Stimulated activated naive CD8-positive, alpha-beta T cell treated with anti-CD3 and anti-CD28 coated beads, Interleukin-15, Interleukin-2, amounts not matched to agents 100 ng/mL and 50 ng/mL, for 24 hours (primary cell): Measurements from ENCODE around the gene MGMT.

Source experiments
- H3K27ac Mint-ChIP-seq: one replicate; pipeline ENCODE4 v1.8.0; 2021; ENCODE audit warnings: mild to moderate bottlenecking, mixed read lengths
- H3K27me3 Mint-ChIP-seq: one replicate; pipeline ENCODE4 v1.8.0; 2021; ENCODE audit warnings: mixed read lengths
- H3K36me3 Mint-ChIP-seq: one replicate; pipeline ENCODE4 v1.8.0; 2021; ENCODE audit warnings: low read depth, mixed read lengths
- H3K4me1 Mint-ChIP-seq: one replicate; pipeline ENCODE4 v1.8.0; 2021; ENCODE audit warnings: low read depth, mixed read lengths
- H3K4me3 Mint-ChIP-seq: one replicate; pipeline ENCODE4 v1.8.0; 2021; ENCODE audit warnings: mild to moderate bottlenecking, mixed read lengths
- H3K9me3 Mint-ChIP-seq: one replicate; pipeline ENCODE4 v1.8.0; 2021; ENCODE audit warnings: mixed read lengths

The MGMT gene

GRCh38 chr10:129744134-129745111 lies 277.4 kb downstream of the MGMT start:
- H3K4me3 Mint-ChIP-seq: no peak overlapping the region
- H3K27me3 Mint-ChIP-seq: no peaks in the 10 kb centered on the region
- peaks cover 62% of the 10 kb centered on the region for H3K36me3 Mint-ChIP-seq
- peaks cover under 1% of the 10 kb centered on the region for H3K4me1 Mint-ChIP-seq
- no peak overlapping the region for H3K27ac Mint-ChIP-seq
- H3K9me3 Mint-ChIP-seq: peaks cover 33% of the 10 kb centered on the region

GRCh38 chr10:129745186-129745750 lies 278.2 kb downstream of the MGMT start:
- Mint-ChIP-seq H3K27me3 (no peaks in the 10 kb centered on the region), H3K9me3 (peaks cover 29% of the 10 kb centered on the region), H3K27ac (no peak overlapping the region), H3K4me1 (no peaks in the 10 kb centered on the region), H3K36me3 (peaks cover 59% of the 10 kb centered on the region), H3K4me3 (no peak overlapping the region)

GRCh38 chr10:129754211-129755050 lies 287.4 kb downstream of the MGMT start:
- Mint-ChIP-seq H3K27ac (no peak overlapping the region), H3K9me3 (peaks cover 38% of the 10 kb centered on the region), H3K4me1 (peaks cover 15% of the 10 kb centered on the region), H3K4me3 (no peak overlapping the region), H3K36me3 (peaks cover 49% of the 10 kb centered on the region), H3K27me3 (no peaks in the 10 kb centered on the region)

- Mint-ChIP-seq H3K4me3 (no peak overlapping the region), H3K9me3 (peaks cover 35% of the 10 kb centered on the region), H3K27ac (no peak overlapping the region), H3K27me3 (no peaks in the 10 kb centered on the region), H3K36me3 (peaks cover 51% of the 10 kb centered on the region), H3K4me1 (peaks cover 15% of the 10 kb centered on the region)
Measured at GRCh38 chr10:129755158-129755591, 288.1 kb downstream of the MGMT start.

GRCh38 chr10:129755621-129756020 lies 288.6 kb downstream of the MGMT start:
- H3K4me1 Mint-ChIP-seq: peaks cover 15% of the 10 kb centered on the region
- peaks cover 52% of the 10 kb centered on the region for H3K36me3 Mint-ChIP-seq
- no peak overlapping the region for H3K27ac Mint-ChIP-seq
- peaks cover 30% of the 10 kb centered on the region for H3K9me3 Mint-ChIP-seq
- H3K27me3 Mint-ChIP-seq: no peaks in the 10 kb centered on the region
- H3K4me3 Mint-ChIP-seq: no peak overlapping the region

- Mint-ChIP-seq H3K4me3 (no peak overlapping the region), H3K27me3 (no peaks in the 10 kb centered on the region), H3K9me3 (peaks cover 18% of the 10 kb centered on the region), H3K27ac (peak overlapping the region; percentile 45), H3K4me1 (peaks cover 15% of the 10 kb centered on the region), H3K36me3 (peaks cover 48% of the 10 kb centered on the region)
Measured at GRCh38 chr10:129756912-129757901, 290.2 kb downstream of the MGMT start.

GRCh38 chr10:129758207-129759021 lies 291.4 kb downstream of the MGMT start:
- Mint-ChIP-seq H3K4me1 (peaks cover 15% of the 10 kb centered on the region), H3K4me3 (no peak overlapping the region), H3K27me3 (no peaks in the 10 kb centered on the region), H3K36me3 (peaks cover 43% of the 10 kb centered on the region), H3K9me3 (peaks cover 7% of the 10 kb centered on the region), H3K27ac (no peak overlapping the region)

GRCh38 chr10:129759214-129760002 lies 292.4 kb downstream of the MGMT start:
- Mint-ChIP-seq H3K27ac (no peak overlapping the region), H3K36me3 (peaks cover 34% of the 10 kb centered on the region), H3K4me3 (no peak overlapping the region), H3K4me1 (peaks cover 15% of the 10 kb centered on the region), H3K9me3 (no peaks in the 10 kb centered on the region), H3K27me3 (no peaks in the 10 kb centered on the region)

- H3K36me3 Mint-ChIP-seq: peaks cover 34% of the 10 kb centered on the region
- no peak overlapping the region for H3K27ac Mint-ChIP-seq
- H3K9me3 Mint-ChIP-seq: no peaks in the 10 kb centered on the region
- H3K27me3 Mint-ChIP-seq: no peaks in the 10 kb centered on the region
- peaks cover 15% of the 10 kb centered on the region for H3K4me1 Mint-ChIP-seq
- H3K4me3 Mint-ChIP-seq: no peak overlapping the region
Measured at GRCh38 chr10:129760003-129760315, 292.9 kb downstream of the MGMT start.

GRCh38 chr10:129760416-129760815 lies 293.4 kb downstream of the MGMT start:
- Mint-ChIP-seq H3K9me3 (no peaks in the 10 kb centered on the region), H3K4me3 (no peak overlapping the region), H3K4me1 (peaks cover 15% of the 10 kb centered on the region), H3K27me3 (no peaks in the 10 kb centered on the region), H3K27ac (no peak overlapping the region), H3K36me3 (peaks cover 34% of the 10 kb centered on the region)

GRCh38 chr10:129761197-129761972 lies 294.3 kb downstream of the MGMT start:
- Mint-ChIP-seq H3K27me3 (no peaks in the 10 kb centered on the region), H3K4me3 (no peak overlapping the region), H3K27ac (no peak overlapping the region), H3K4me1 (peaks cover 12% of the 10 kb centered on the region), H3K36me3 (peaks cover 39% of the 10 kb centered on the region), H3K9me3 (no peaks in the 10 kb centered on the region)
